ENCODE data around the gene GPS1.

DNA sequence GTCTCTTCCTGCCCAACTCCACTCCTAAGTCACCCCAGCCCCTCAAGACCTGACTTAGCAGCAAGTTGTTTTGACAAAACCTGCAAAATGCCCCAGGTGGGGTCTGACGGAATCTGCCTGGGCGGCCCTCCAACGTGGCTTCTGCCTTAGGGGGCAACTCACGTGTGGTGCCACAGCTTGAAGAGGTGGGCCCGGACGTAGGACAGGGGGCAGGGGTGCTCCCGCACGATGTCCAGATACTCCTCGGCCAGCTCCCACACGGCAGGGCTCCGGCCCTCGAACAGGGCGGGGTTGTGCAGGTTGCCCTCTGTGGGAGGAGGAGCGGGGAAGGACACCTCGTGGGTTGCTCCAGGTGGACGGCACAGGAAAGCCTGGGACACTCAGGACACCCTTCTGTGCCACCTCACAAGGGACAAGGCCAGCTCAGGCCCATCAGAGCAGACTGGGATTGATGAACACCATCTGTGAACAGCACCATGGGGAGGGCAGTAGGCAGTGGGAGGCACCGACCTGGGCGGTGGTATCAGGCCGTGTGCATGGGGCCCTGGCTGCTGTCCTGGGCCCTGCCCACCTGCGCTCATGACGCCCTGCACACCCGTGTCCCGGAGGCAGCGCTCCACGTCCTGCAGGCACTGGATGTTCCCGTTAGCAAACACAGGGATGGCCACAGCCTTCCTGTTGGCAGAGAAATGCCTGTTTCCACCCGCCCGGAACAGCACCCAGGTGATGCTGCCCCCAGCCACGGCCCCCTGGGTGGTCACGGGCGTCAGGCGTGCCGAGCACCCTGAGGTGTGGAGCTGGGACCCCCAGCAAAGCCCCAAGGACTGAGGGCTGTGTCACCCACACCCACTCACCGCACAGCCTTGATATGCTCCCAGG lies 9.6 kb downstream of the GPS1 start:
- TF ChIP-seq, protein P1, sequence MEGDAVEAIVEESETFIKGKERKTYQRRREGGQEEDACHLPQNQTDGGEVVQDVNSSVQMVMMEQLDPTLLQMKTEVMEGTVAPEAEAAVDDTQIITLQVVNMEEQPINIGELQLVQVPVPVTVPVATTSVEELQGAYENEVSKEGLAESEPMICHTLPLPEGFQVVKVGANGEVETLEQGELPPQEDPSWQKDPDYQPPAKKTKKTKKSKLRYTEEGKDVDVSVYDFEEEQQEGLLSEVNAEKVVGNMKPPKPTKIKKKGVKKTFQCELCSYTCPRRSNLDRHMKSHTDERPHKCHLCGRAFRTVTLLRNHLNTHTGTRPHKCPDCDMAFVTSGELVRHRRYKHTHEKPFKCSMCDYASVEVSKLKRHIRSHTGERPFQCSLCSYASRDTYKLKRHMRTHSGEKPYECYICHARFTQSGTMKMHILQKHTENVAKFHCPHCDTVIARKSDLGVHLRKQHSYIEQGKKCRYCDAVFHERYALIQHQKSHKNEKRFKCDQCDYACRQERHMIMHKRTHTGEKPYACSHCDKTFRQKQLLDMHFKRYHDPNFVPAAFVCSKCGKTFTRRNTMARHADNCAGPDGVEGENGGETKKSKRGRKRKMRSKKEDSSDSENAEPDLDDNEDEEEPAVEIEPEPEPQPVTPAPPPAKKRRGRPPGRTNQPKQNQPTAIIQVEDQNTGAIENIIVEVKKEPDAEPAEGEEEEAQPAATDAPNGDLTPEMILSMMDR (IDR thresholded peaks at IDR 0.05), result no peak
- TF ChIP-seq POLR2AphosphoS5 (IDR thresholded peaks at IDR 0.05), result no peak
